Psoas muscle (tissue), 8 donors: Measurements from ENCODE around the gene SCN1A. TPM values are rescaled to one million over a fixed set of nuclear protein-coding genes. Genes with fewer than 3 reads are reported as not detected.

Experiments
- ATAC-seq, 4 donors: fragments of 200-7000 bp; cut with Tn5 transposase; one replicate each; pipeline ENCODE4 v1.9.1; 2020; ENCODE audit warnings: moderate library complexity in 3 of 4, mild to moderate bottlenecking in 2 of 4
- DNase-seq, 2 donors: peaks; one replicate each; pipeline ENCODE4 v3.0.0-alpha.2; 2020
- H3K27ac ChIP-seq: fragments of 200-600 bp; one replicate; pipeline ENCODE4 v1.8.0; 2022
- H3K27me3 ChIP-seq, 3 donors: fragments of 200-600 bp in 1 of 3; one replicate each; pipeline versions ENCODE4 v1.6.1 to v1.8.0; 2013 to 2022; ENCODE audit warnings: low read length in 2 of 3, mild to moderate bottlenecking in 2 of 3, moderate library complexity in 1 of 3; ENCODE audit not compliant: insufficient read depth in 3 of 3
- H3K36me3 ChIP-seq, 2 donors: fragments of 200-600 bp in 1 of 2; one replicate each; pipeline versions ENCODE4 v1.6.1 to v1.8.0; 2013 to 2022; ENCODE audit warnings: low read depth in 1 of 2, mild to moderate bottlenecking in 1 of 2, moderate library complexity in 1 of 2; ENCODE audit not compliant: insufficient read depth in 1 of 2
- H3K4me1 ChIP-seq: fragments of 200-600 bp; one replicate; pipeline ENCODE4 v1.8.0; 2022
- H3K4me3 ChIP-seq: fragments of 200-600 bp; one replicate; pipeline ENCODE4 v1.8.0; 2022; ENCODE audit warnings: mild to moderate bottlenecking
- H3K9me3 ChIP-seq: fragments of 200-600 bp; one replicate; pipeline ENCODE4 v1.8.0; 2022
- CTCF ChIP-seq: fragments of 200-600 bp; IDR thresholded peaks from one replicate; pipeline ENCODE4 v1.8.0; 2022; ENCODE audit warnings: antibody characterized with exemption
- WGBS, 3 donors: extraction: QIAGEN DNeasy Blood & Tissue Kit; methylation state at CpG; one replicate each; pipeline versions ENCODE4 v1.1.6 to v1.1.7; 2013; 5-methylcytosine and 5-hydroxymethylcytosine counted together
- intact Hi-C, 2 donors: fragments of 100-400 bp; cut with DNase I; formaldehyde crosslinking; loops; one replicate each; pipeline versions ENCODE4 v1.11.0 to v1.14.2; 2022
- polyA plus RNA-seq, 3 donors: library from polyadenylated mRNA; stranded (reverse); fragments of 200-250 nt; gene quantifications; one replicate each; pipeline ENCODE4 v1.2.3, GENCODE V29; 2013
- total RNA-seq, 4 donors: library from RNA; stranded (reverse); fragmentation: NEBNext Ultra II Directional in 2 of 4; extraction: Animal tissue kit (Norgen Biotek cat#: 25700) in 2 of 4; gene quantifications; one replicate each; pipeline versions ENCODE4 v1.2.1 to v1.2.4, GENCODE V29; 2021 to 2023
- donor health status: healthy with polysubstance abuse.
- donor health status: DM: no; HTN: no; CAD: no; lungs with moderate emphysema.
- donor health status: Bipolar disorder and iron deficiency.
- donor health status: healthy.
- donor health status: DM: yes; HTN: yes; CAD: no.
- donor health status: DM: no; HTN: no; CAD: no.
- donor health status: DM: no; HTN: no; CAD: no.
- donor health status: DM: yes; HTN: yes; CAD: no.

SCN1A gene
- total and polyA plus RNA-seq, 7 donors = 0.01 TPM; not detected in 6

- Histone ChIP-seq H3K27ac (no peak overlapping the region), H3K4me1 (no peaks in the 10 kb centered on the region), H3K4me3 (no peak overlapping the region), H3K27me3 (no peaks in the 10 kb centered on the region), H3K36me3 (no peaks in the 10 kb centered on the region), H3K9me3 (no peaks in the 10 kb centered on the region)
- ATAC-seq = no peak
- intact Hi-C loops = no loop called here
- 92 to 96% (median 94%) methylated on average over 1 of the region's 1 CpG for WGBS, 3 donors
- no peak for DNase-seq
- no peak for TF ChIP-seq CTCF
These were observed 86.2 kb downstream of the SCN1A start for GRCh38 chr2:166041613-166042012.

DNA sequence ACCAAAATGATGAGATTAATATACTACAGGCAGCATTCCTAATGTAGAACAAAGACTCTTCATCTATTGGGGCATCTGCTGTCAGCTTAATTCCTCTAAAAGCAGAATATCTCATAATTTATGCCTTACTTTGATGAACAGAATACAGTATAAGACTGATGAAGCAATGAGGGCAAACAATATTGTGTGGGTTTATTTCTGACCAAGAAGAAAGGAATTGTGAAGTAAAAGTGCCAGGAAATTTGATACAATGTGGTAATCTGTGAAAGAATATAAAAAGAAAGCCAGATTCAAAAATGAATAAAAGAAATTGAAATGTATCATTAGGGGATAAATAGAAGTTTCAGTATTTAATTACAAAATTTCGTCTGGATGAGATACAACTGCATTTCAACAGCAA, 95.5 kb downstream of the SCN1A start:
- H3K27ac ChIP-seq = no peak overlapping the region
- intact Hi-C loops = no loop called here
- H3K9me3 ChIP-seq = no peaks in the 10 kb centered on the region
- DNase-seq = no peak
- TF ChIP-seq CTCF = no peak
- no peaks in the 10 kb centered on the region for H3K4me1 ChIP-seq
- H3K36me3 ChIP-seq = no peaks in the 10 kb centered on the region
- H3K4me3 ChIP-seq = no peak overlapping the region
- no peak for ATAC-seq
- H3K27me3 ChIP-seq = no peaks in the 10 kb centered on the region
- WGBS, 3 donors = 0 to 51% (median 12%) methylated on average over 1 of the region's 1 CpG

GRCh38 chr2:166031054-166031453, 96.8 kb downstream of the SCN1A start:
- H3K4me1 ChIP-seq = no peaks in the 10 kb centered on the region
- no peak for DNase-seq
- TF ChIP-seq CTCF = no peak
- no peaks in the 10 kb centered on the region for H3K9me3 ChIP-seq
- H3K36me3 ChIP-seq = no peaks in the 10 kb centered on the region
- intact Hi-C loops = no loop called here
- H3K27ac ChIP-seq = no peak overlapping the region
- no peaks in the 10 kb centered on the region for H3K27me3 ChIP-seq
- H3K4me3 ChIP-seq = no peak overlapping the region
- 73 to 82% (median 78%) methylated on average over 2 of the region's 2 CpGs for WGBS, 3 donors
- ATAC-seq = no peak

GRCh38 chr2:166025313-166025712, 102.5 kb downstream of the SCN1A start:
- H3K4me3 ChIP-seq = no peak overlapping the region
- H3K27ac ChIP-seq = no peak overlapping the region
- H3K4me1 ChIP-seq = no peaks in the 10 kb centered on the region
- ATAC-seq (no peak), DNase-seq (no peak)
- no peaks in the 10 kb centered on the region for H3K27me3 ChIP-seq
- no peaks in the 10 kb centered on the region for H3K9me3 ChIP-seq
- intact Hi-C loops = no loop called here
- TF ChIP-seq CTCF = no peak
- H3K36me3 ChIP-seq = no peaks in the 10 kb centered on the region

DNA sequence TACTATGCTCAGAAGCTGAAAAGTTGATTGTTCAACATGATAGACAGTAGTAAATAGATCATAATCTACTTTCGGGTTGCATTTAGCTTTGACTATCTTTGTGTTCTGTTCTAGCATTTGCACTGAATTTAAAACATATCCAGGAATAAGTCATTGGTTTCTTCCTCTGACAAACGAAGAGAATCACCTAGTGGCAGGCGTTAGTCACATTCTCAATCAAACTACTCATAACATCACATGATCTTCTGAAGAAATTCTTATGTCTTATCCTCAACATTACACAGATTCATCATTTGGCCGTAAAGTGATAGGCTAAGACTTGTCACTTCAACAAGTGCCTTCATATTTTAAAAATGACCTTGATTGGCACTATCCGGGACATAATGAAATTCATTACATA, 110.6 kb downstream of the SCN1A start:
- H3K4me1 ChIP-seq = no peaks in the 10 kb centered on the region
- 67 to 76% (median 71%) methylated on average over 5 of the region's 5 CpGs for WGBS, 3 donors
- intact Hi-C loops = no loop called here
- no peak for ATAC-seq
- no peak overlapping the region for H3K27ac ChIP-seq
- no peaks in the 10 kb centered on the region for H3K9me3 ChIP-seq
- no peak for TF ChIP-seq CTCF
- no peaks in the 10 kb centered on the region for H3K27me3 ChIP-seq
- H3K36me3 ChIP-seq = no peaks in the 10 kb centered on the region
- H3K4me3 ChIP-seq = no peak overlapping the region
- DNase-seq = no peak
